ENCODE measurements around the gene PSMG2. TPM values are rescaled to one million over a fixed set of nuclear protein-coding genes. Genes with fewer than 3 reads are reported as not detected.

The PSMG2 gene
- total and polyA plus RNA-seq, 2 of the 13 experiments (the other 11 are each of a cell fraction or from before 2014, with no cell fraction given) = 53.4 to 94.8 TPM

- TF ChIP-seq SRSF9 (IDR thresholded peaks at IDR 0.05; ENCODE audit: borderline replicate concordance, insufficient read depth, low read depth, low read length, poor library complexity, severe bottlenecking) (no peak), ZNF33A (CRISPR knock-in tag; IDR thresholded peaks at IDR 0.05; ENCODE audit: borderline replicate concordance) (no peak), ZNF501 (CRISPR knock-in tag; IDR thresholded peaks at IDR 0.05) (peak; percentile 66; the same call in 1 of the 2 replicates), ZNF75D (CRISPR knock-in tag; IDR thresholded peaks at IDR 0.05; ENCODE audit: borderline replicate concordance) (no peak), RCOR2 (CRISPR knock-in tag; IDR thresholded peaks at IDR 0.05) (0 out of 2 replicates have a peak, but pooled peaks have one; percentile 42), ZFY (CRISPR knock-in tag; IDR thresholded peaks at IDR 0.05) (no peak), TBX3 (IDR thresholded peaks at IDR 0.05; ENCODE audit: borderline replicate concordance) (peak; percentile 62; the same call in 1 of the 2 replicates), ELF3 (CRISPR knock-in tag; IDR thresholded peaks at IDR 0.05) (peak; percentile 37; the same call in 1 of the 2 replicates), ERF (CRISPR knock-in tag; IDR thresholded peaks at IDR 0.05) (0 out of 2 replicates have a peak, but pooled peaks have one; percentile 20), HNF4G (IDR thresholded peaks at IDR 0.05; ENCODE audit: borderline replicate concordance, low read depth, low read length) (no peak), HNF4G (CRISPR knock-in tag; IDR thresholded peaks at IDR 0.05; ENCODE audit: borderline replicate concordance, low read depth) (no peak), FOSL2 (CRISPR knock-in tag; IDR thresholded peaks at IDR 0.05) (peak; percentile 93), SIX1 (CRISPR knock-in tag; IDR thresholded peaks at IDR 0.05; ENCODE audit: borderline replicate concordance) (no peak), ZNF644 (CRISPR knock-in tag; IDR thresholded peaks at IDR 0.05; ENCODE audit: low read depth) (0 out of 2 replicates have a peak, but pooled peaks have one; percentile 33), ZNF709 (CRISPR knock-in tag; IDR thresholded peaks at IDR 0.05) (no peak), EP300 (IDR thresholded peaks at IDR 0.05; ENCODE audit: low read depth in 2 of 2, low read length in 2 of 2) (peak in 1 of 2 experiments; percentile 85; a peak in 2 of 4 replicates), EP300 (CRISPR knock-in tag; IDR thresholded peaks at IDR 0.05; ENCODE audit: borderline replicate concordance) (peak; percentile 62; the same call in 1 of the 2 replicates)
- TF ChIP-seq, protein P1, sequence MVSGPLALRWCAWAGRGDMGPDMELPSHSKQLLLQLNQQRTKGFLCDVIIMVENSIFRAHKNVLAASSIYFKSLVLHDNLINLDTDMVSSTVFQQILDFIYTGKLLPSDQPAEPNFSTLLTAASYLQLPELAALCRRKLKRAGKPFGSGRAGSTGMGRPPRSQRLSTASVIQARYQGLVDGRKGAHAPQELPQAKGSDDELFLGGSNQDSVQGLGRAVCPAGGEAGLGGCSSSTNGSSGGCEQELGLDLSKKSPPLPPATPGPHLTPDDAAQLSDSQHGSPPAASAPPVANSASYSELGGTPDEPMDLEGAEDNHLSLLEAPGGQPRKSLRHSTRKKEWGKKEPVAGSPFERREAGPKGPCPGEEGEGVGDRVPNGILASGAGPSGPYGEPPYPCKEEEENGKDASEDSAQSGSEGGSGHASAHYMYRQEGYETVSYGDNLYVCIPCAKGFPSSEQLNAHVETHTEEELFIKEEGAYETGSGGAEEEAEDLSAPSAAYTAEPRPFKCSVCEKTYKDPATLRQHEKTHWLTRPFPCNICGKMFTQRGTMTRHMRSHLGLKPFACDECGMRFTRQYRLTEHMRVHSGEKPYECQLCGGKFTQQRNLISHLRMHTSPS (CRISPR knock-in tag; IDR thresholded peaks at IDR 0.05; ENCODE audit: low read depth) = 0 out of 2 replicates have a peak, but pooled peaks have one; percentile 47
- TF ChIP-seq, protein P2, sequence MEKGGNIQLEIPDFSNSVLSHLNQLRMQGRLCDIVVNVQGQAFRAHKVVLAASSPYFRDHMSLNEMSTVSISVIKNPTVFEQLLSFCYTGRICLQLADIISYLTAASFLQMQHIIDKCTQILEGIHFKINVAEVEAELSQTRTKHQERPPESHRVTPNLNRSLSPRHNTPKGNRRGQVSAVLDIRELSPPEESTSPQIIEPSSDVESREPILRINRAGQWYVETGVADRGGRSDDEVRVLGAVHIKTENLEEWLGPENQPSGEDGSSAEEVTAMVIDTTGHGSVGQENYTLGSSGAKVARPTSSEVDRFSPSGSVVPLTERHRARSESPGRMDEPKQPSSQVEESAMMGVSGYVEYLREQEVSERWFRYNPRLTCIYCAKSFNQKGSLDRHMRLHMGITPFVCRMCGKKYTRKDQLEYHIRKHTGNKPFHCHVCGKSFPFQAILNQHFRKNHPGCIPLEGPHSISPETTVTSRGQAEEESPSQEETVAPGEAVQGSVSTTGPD (CRISPR knock-in tag; IDR thresholded peaks at IDR 0.05) = peak; percentile 67; the same call in 1 of the 2 replicates
- TF ChIP-seq, protein P3, sequence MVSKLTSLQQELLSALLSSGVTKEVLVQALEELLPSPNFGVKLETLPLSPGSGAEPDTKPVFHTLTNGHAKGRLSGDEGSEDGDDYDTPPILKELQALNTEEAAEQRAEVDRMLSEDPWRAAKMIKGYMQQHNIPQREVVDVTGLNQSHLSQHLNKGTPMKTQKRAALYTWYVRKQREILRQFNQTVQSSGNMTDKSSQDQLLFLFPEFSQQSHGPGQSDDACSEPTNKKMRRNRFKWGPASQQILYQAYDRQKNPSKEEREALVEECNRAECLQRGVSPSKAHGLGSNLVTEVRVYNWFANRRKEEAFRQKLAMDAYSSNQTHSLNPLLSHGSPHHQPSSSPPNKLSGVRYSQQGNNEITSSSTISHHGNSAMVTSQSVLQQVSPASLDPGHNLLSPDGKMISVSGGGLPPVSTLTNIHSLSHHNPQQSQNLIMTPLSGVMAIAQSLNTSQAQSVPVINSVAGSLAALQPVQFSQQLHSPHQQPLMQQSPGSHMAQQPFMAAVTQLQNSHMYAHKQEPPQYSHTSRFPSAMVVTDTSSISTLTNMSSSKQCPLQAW (CRISPR knock-in tag; IDR thresholded peaks at IDR 0.05) = peak; percentile 57; the same call in 1 of the 2 replicates
- TF ChIP-seq, protein P4, sequence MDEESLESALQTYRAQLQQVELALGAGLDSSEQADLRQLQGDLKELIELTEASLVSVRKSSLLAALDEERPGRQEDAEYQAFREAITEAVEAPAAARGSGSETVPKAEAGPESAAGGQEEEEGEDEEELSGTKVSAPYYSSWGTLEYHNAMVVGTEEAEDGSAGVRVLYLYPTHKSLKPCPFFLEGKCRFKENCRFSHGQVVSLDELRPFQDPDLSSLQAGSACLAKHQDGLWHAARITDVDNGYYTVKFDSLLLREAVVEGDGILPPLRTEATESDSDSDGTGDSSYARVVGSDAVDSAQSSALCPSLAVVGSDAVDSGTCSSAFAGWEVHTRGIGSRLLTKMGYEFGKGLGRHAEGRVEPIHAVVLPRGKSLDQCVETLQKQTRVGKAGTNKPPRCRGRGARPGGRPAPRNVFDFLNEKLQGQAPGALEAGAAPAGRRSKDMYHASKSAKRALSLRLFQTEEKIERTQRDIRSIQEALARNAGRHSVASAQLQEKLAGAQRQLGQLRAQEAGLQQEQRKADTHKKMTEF (CRISPR knock-in tag; IDR thresholded peaks at IDR 0.05) = peak; percentile 57
- TF ChIP-seq, protein P5, sequence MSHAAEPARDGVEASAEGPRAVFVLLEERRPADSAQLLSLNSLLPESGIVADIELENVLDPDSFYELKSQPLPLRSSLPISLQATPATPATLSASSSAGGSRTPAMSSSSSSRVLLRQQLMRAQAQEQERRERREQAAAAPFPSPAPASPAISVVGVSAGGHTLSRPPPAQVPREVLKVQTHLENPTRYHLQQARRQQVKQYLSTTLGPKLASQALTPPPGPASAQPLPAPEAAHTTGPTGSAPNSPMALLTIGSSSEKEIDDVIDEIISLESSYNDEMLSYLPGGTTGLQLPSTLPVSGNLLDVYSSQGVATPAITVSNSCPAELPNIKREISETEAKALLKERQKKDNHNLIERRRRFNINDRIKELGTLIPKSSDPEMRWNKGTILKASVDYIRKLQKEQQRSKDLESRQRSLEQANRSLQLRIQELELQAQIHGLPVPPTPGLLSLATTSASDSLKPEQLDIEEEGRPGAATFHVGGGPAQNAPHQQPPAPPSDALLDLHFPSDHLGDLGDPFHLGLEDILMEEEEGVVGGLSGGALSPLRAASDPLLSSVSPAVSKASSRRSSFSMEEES (CRISPR knock-in tag; IDR thresholded peaks at IDR 0.05) = peak; percentile 57; the same call in 1 of the 2 replicates
Measured at GRCh38 chr18:12741351-12741750, 38.5 kb downstream of the PSMG2 start (continued).

Data from HepG2 (cell line).